SJSA1 (cell line): ENCODE results near the gene HERC3. TPM values are rescaled to one million over a fixed set of nuclear protein-coding genes. Genes with fewer than 3 reads are reported as not detected.

Experiments
- DNase-seq, 2 experiments: peaks; one replicate each; pipeline ENCODE4 v3.0.0-alpha.2; 2015 to 2020; ENCODE audit warnings: low spot score in 2 of 2, low read depth in 1 of 2
- H3K27ac ChIP-seq: fragments of 250-450 bp; sonication (Bioruptor Pico); 2 replicates; pipeline ENCODE4 v1.5.1; 2020; ENCODE audit warnings: mild to moderate bottlenecking, moderate library complexity
- H3K27me3 ChIP-seq: fragments of 250-450 bp; sonication (Bioruptor Pico); replicated peaks from 2 replicates; pipeline ENCODE4 v1.5.1; 2020; ENCODE audit warnings: mild to moderate bottlenecking, moderate library complexity
- H3K36me3 ChIP-seq: fragments of 250-450 bp; sonication (Bioruptor Pico); 2 replicates; pipeline ENCODE4 v1.5.1; 2020; ENCODE audit warnings: mild to moderate bottlenecking
- H3K4me1 ChIP-seq: fragments of 250-450 bp; sonication (Bioruptor Pico); replicated peaks from 2 replicates; pipeline ENCODE4 v1.6.1; 2021; ENCODE audit warnings: mild to moderate bottlenecking
- H3K4me3 ChIP-seq: fragments of 250-450 bp; sonication (Bioruptor Pico); 2 replicates; pipeline ENCODE4 v1.5.1; 2020; ENCODE audit warnings: mild to moderate bottlenecking
- H3K9me3 ChIP-seq: fragments of 250-450 bp; sonication (Bioruptor Pico); replicated peaks from 2 replicates; pipeline ENCODE4 v1.5.1; 2020; ENCODE audit warnings: mild to moderate bottlenecking
- total RNA-seq: library from RNA; depleted of rRNA; stranded (reverse); fragments of >200 nt; shearing (Covaris generic); gene quantifications from 2 replicates; pipeline ENCODE4 v1.2.3, GENCODE V29; 2014

Gene HERC3
- total RNA-seq, 1 experiment from 2014 or later, result 10.2 TPM

- no peak overlapping the region for H3K27ac ChIP-seq
- DNase-seq, result no peak
- 0 out of 2 replicates have a peak, but pooled peaks cover 4% of the 10 kb centered on the region for H3K36me3 ChIP-seq
- H3K9me3 ChIP-seq, result no peaks in the 10 kb centered on the region
- no peaks in the 10 kb centered on the region for H3K27me3 ChIP-seq
- H3K4me1 ChIP-seq, result peaks cover 4% of the 10 kb centered on the region
- no peak overlapping the region for H3K4me3 ChIP-seq
These were observed 62.9 kb downstream of the HERC3 start for GRCh38 chr4:88655226-88655625.

DNA sequence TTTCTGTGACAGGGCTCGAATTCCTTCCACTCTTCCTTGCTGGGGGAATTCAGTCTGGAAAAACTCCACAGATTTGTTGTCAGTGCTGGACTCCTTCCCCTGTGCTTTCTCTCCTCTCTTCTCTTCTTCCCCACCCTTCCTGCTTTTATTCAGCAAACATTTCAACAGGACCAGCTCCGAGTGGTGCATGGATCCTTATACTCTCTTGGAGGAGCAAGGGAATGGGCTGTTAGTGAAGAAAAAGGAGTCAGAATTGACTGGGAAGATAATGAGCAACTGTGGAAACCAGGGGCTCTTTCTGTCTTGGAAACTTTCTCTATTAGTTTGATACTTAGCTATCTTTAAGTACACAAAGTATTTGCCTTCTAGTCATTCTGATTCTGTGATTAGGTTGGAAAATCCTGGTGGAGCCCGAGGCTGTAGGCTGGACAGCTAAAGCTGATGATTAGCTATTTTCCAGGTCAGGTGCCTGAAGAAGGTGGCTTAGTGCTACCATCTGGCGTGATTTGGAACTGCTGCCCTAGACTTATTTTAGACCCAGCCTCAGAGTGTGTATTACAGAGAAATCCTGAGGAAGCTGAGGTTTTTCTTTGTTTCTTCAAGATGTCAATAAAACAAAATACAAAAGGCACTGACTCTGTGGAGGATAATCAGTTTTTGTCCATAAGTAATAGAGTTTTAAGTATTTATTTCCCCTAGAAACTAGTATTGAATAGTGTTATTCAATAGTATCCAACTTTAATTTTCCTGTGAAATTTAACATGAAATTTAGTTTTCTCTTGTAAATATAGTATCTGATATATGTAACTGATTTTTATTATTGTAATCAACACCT, 67.0 kb downstream of the HERC3 start:
- no peak overlapping the region for H3K4me3 ChIP-seq
- H3K4me1 ChIP-seq, result peaks cover 25% of the 10 kb centered on the region
- DNase-seq, result peak in 1 of 2 experiments; percentile 13
- H3K9me3 ChIP-seq, result no peaks in the 10 kb centered on the region
- no peak overlapping the region for H3K27ac ChIP-seq
- no peaks in the 10 kb centered on the region for H3K27me3 ChIP-seq
- H3K36me3 ChIP-seq, result 0 out of 2 replicates have a peak, but pooled peaks cover 4% of the 10 kb centered on the region

DNA sequence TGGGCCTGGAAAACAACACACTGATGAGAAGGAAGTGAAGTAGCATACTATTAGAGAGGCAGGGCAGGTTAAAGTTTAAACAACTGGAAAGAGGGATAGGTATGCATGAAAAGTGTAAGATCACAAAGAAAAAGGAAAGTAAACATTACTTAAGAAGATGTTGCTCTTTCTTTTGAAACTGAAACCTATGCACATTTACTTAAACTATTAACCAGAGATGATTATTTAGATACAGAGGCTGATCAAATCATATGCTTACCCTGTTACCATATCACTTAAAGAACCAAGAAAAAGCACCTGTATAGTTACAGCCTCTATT, 67.6 kb downstream of the HERC3 start:
- Histone ChIP-seq H3K9me3 (no peaks in the 10 kb centered on the region), H3K4me1 (peaks cover 25% of the 10 kb centered on the region), H3K27ac (no peak overlapping the region), H3K4me3 (no peak overlapping the region), H3K36me3 (0 out of 2 replicates have a peak, but pooled peaks cover 4% of the 10 kb centered on the region), H3K27me3 (no peaks in the 10 kb centered on the region)
- DNase-seq, result no peak

DNA sequence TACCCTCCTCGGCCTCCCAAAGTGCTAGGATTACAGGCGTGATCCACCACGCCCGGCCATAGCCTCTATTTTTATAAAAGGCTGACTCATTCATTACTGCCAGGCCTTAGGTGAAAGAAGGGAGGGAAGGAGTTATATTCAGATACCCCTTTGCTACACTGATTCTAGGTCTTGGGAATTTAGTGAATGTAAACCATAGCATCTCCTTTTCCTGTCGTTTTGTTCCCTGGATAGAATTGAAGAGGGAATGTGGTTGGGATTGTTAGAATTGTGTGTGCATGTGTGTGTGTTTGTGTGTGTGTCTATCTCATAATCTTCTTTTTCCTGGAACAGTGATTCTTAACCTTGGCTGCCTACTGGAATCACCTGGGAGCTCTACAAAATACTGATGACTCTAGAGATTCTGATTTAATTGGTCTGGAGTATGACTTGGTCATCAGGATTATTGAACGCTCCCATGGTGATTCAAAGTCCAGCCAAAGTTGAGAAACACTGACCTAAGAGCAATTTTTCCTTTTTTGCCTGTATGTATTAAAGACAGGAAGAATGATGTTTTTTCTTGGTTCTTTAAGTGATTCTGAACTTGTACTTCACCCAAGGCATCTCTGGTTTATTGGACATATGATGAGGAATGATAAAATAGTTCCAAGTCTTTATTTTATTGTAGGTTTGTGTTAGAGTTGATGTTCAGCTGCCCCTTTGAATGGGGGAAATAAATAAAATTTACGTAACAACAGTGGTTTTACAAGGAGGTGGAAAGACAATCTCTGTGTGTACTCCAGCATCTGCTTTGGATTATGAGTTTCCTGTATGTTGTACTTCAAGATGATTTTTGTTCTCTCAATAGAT, 68.4 kb downstream of the HERC3 start:
- Histone ChIP-seq H3K4me3 (no peak overlapping the region), H3K4me1 (peaks cover 25% of the 10 kb centered on the region), H3K36me3 (no peaks in the 10 kb centered on the region), H3K27me3 (no peaks in the 10 kb centered on the region), H3K9me3 (no peaks in the 10 kb centered on the region), H3K27ac (peak overlapping the region; percentile 13; the same call in 1 of the 2 replicates)
- DNase-seq, result peak in 1 of 2 experiments; percentile 46

DNA sequence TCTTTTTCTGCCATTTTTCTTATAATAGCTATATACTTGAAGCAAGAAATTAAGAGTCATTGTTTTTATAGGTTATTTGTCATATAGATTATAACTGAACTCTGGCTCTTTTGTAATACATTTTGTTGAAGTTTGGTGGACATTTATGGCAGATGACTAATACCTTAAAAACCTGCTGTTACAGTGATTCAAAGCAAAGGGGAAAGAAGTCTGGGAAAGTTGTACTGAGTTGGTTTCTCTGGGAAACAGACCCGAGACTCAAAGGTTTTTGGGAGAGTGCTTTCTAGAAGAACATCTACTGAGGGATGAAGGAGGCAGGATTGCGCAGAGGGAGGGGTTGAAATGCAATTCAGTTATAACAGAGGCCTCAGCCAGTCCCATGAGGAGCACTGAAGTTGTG, 69.5 kb downstream of the HERC3 start:
- Histone ChIP-seq H3K9me3 (no peaks in the 10 kb centered on the region), H3K4me3 (no peak overlapping the region), H3K4me1 (peaks cover 25% of the 10 kb centered on the region), H3K36me3 (no peaks in the 10 kb centered on the region), H3K27ac (peak overlapping the region; percentile 35; the same call in 1 of the 2 replicates), H3K27me3 (no peaks in the 10 kb centered on the region)
- DNase-seq, result peak in 1 of 2 experiments; percentile 36

DNA sequence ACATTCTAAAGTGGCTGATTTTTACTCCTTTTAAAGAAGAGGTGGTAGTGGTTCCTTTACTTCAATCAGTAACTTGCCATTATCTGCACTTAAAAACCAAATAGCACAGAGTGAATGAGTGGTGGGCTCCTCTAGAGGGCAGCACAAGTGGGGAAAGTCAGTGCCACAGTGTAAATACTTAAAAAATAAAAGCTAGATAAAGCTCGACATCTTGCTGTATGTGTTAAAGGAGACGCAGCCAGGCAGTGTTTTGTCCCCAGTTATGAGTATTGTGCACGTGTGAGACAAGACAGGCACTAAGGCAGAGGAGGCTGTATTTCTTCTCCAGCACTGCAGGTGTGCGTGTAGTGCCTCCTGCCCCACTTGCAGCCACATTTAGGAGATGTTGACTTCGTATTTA, 80.7 kb downstream of the HERC3 start:
- Histone ChIP-seq H3K4me3 (no peak overlapping the region), H3K4me1 (peaks cover 5% of the 10 kb centered on the region), H3K36me3 (no peaks in the 10 kb centered on the region; the same call in 1 of the 2 replicates), H3K27me3 (no peaks in the 10 kb centered on the region), H3K9me3 (no peaks in the 10 kb centered on the region), H3K27ac (no peak overlapping the region)
- peak in 1 of 2 experiments; percentile 26 for DNase-seq

- Histone ChIP-seq H3K27me3 (no peaks in the 10 kb centered on the region), H3K4me3 (no peak overlapping the region), H3K36me3 (no peaks in the 10 kb centered on the region), H3K27ac (no peak overlapping the region), H3K9me3 (no peaks in the 10 kb centered on the region), H3K4me1 (no peaks in the 10 kb centered on the region)
- no peak for DNase-seq
These were observed 81.6 kb downstream of the HERC3 start for GRCh38 chr4:88673886-88674285.

DNA sequence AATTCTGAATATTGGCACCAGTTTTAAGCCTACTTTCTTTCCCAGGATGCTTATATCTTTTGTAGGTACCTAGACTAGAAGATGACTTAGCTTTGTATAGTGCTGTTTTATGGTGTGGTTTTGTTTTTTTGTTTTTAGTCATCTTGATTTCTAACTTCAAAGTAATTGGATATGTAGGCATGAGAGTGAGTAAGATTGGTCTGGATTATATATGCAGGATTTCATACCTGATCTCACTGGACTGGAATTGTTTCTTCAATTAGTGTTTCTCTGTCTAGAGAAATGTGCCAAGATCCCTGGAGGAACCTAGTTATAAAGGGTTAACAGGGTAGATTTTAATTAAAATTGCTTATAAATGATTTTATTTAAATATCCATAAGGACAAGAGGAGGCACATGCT, 82.3 kb downstream of the HERC3 start:
- Histone ChIP-seq H3K27ac (no peak overlapping the region), H3K27me3 (no peaks in the 10 kb centered on the region), H3K4me3 (no peak overlapping the region), H3K4me1 (no peaks in the 10 kb centered on the region), H3K9me3 (no peaks in the 10 kb centered on the region), H3K36me3 (no peaks in the 10 kb centered on the region)
- no peak for DNase-seq

GRCh38 chr4:88674979-88675378, 82.7 kb downstream of the HERC3 start:
- no peaks in the 10 kb centered on the region for H3K9me3 ChIP-seq
- no peak for DNase-seq
- H3K36me3 ChIP-seq, result no peaks in the 10 kb centered on the region
- H3K4me1 ChIP-seq, result no peaks in the 10 kb centered on the region
- H3K4me3 ChIP-seq, result no peak overlapping the region
- H3K27ac ChIP-seq, result no peak overlapping the region
- no peaks in the 10 kb centered on the region for H3K27me3 ChIP-seq

- Histone ChIP-seq H3K4me3 (no peak overlapping the region), H3K9me3 (no peaks in the 10 kb centered on the region), H3K36me3 (no peaks in the 10 kb centered on the region), H3K27me3 (no peaks in the 10 kb centered on the region), H3K27ac (no peak overlapping the region), H3K4me1 (no peaks in the 10 kb centered on the region)
- no peak for DNase-seq
These were observed 83.3 kb downstream of the HERC3 start for GRCh38 chr4:88675543-88675942.

DNA sequence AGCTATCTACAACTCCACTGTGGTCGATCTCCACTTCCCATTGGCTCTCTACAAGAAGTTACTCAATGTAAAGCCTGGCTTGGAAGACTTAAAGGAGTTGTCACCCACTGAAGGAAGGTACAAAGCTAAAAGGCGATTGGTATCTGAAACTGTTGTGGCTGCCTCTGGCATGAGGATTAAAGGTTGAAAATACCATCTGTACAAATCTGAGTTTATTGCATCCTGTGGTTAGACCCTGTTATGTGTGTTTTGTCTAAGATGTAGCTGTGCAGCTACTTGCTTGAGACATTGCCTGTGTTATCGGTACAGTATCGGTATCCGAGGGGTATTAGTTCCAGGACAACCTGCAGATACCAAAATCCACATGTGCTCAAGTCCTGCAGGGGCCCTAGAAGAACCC, 88.9 kb downstream of the HERC3 start:
- H3K4me1 ChIP-seq, result no peaks in the 10 kb centered on the region
- no peak for DNase-seq

DNA sequence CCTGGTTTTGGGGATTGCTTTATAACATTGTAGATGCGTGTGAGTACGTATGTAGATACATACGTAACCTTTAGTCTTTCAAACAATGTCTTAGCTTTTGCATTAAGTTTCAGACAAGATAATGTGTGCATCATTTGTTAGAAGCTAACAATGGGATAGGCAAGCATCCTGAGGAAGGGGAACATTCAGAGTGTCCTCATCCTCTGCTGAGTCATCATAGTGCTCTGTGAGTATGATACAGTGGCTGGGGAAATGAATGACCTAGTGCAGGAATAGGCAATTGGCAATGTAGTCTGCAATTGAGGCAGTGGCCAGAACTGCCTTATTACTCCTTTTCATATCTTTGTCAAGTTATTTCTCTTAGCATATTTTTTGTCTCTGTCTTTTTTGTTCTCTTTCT, 98.1 kb downstream of the HERC3 start:
- Histone ChIP-seq H3K27ac (no peak overlapping the region), H3K27me3 (no peaks in the 10 kb centered on the region), H3K4me1 (no peaks in the 10 kb centered on the region), H3K36me3 (0 out of 2 replicates have a peak, but pooled peaks cover 4% of the 10 kb centered on the region), H3K9me3 (no peaks in the 10 kb centered on the region), H3K4me3 (no peak overlapping the region)
- DNase-seq, result no peak

More for the DNA sequence above, 88.9 kb downstream of the HERC3 start:
- no peaks in the 10 kb centered on the region for H3K27me3 ChIP-seq
- no peak overlapping the region for H3K4me3 ChIP-seq
- no peak overlapping the region for H3K27ac ChIP-seq
- H3K9me3 ChIP-seq, result no peaks in the 10 kb centered on the region
- peaks cover 4% of the 10 kb centered on the region; the same call in 1 of the 2 replicates for H3K36me3 ChIP-seq

GRCh38 chr4:88693792-88694191, 101.5 kb downstream of the HERC3 start:
- no peaks in the 10 kb centered on the region for H3K27me3 ChIP-seq
- H3K36me3 ChIP-seq, result no peaks in the 10 kb centered on the region
- DNase-seq, result no peak
- H3K27ac ChIP-seq, result no peak overlapping the region
- H3K9me3 ChIP-seq, result no peaks in the 10 kb centered on the region
- H3K4me3 ChIP-seq, result no peak overlapping the region
- peaks cover 7% of the 10 kb centered on the region; the same call in 1 of the 2 replicates for H3K4me1 ChIP-seq

DNA sequence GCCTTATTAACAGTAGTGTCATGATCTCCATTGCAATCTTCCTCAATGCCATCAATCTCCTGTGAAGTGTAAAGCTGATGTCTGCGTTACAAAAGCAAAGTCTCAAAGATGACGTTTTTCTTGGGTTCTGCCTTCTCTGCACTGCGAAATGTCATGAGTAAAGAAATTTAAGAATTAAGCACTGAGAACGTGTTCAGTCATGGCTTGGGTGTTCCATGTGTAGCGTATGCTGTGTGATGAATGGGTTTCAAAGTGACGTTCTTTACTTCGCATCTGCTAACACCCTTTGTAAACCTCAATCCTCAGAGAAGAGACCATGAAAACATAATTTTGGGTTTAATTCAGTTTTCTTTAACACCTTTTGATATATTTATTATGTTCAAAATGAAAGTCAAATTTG, 104.3 kb downstream of the HERC3 start:
- Histone ChIP-seq H3K36me3 (no peaks in the 10 kb centered on the region), H3K9me3 (no peaks in the 10 kb centered on the region), H3K4me1 (peaks cover 7% of the 10 kb centered on the region; the same call in 1 of the 2 replicates), H3K27me3 (no peaks in the 10 kb centered on the region), H3K4me3 (peak overlapping the region; percentile 64), H3K27ac (0 out of 2 replicates have a peak overlapping the region, but pooled peaks have one; percentile 2)
- DNase-seq, result no peak
